K562 (cell line): ENCODE results near the gene BRPF1. TPM values are rescaled to one million over a fixed set of nuclear protein-coding genes. Genes with fewer than 3 reads are reported as not detected.

Source experiments
- ATAC-seq: fragments of 200-7000 bp; cut with Tn5 transposase; 3 replicates; pipeline ENCODE4 v1.9.1; 2020; ENCODE audit warnings: moderate library complexity
- BruUV-seq: library from RNA; stranded (reverse); fragments of 400-500 nt; replicated peaks from 2 replicates; lab custom pipeline; 2021; lab: Mats Ljungman, UMichigan
- CTCF ChIA-PET: fragments of 300-600 bp; formaldehyde crosslinking; extraction: SDS; loops from one replicate; lab custom pipeline; 2021; ENCODE audit warnings: low intra/inter-chr PET ratio; lab: Yijun Ruan, JAX
- POLR2A ChIA-PET: fragments of 300-600, 350-650 bp; sonication (Branson Sonifier 250); formaldehyde crosslinking; extraction: SDS; loops from one replicate; lab custom pipeline; 2021; ENCODE audit warnings: antibody characterized with exemption, inconsistent platforms; lab: Yijun Ruan, JAX
- DNase-seq, 4 experiments: peaks; one replicate each; pipeline versions ENCODE4 v3.0.0 to v3.0.0-alpha.2; 2011 to 2018; ENCODE audit warnings: low spot score in 3 of 4, mixed read lengths in 3 of 4; ENCODE audit errors: extremely low read depth in 1 of 4
- FAIRE-seq: peaks from 2 replicates; lab custom pipeline; 2011; peaks lifted over from hg19 to GRCh38; lab: Jason Lieb, UNC
- H2AFZ ChIP-seq: 2 replicates; pipeline ENCODE4 v1.6.0; 2011; ENCODE audit warnings: low read depth, low read length, control low read depth, inconsistent platforms
- H3K27ac ChIP-seq: fragments of 200-600 bp; 3 replicates; pipeline ENCODE4 v1.8.0; 2011; ENCODE audit warnings: low read depth, mild to moderate bottlenecking, control low read depth, inconsistent platforms, low read length, moderate library complexity, mixed read lengths; ENCODE audit errors: extremely low read depth
- H3K27me3 ChIP-seq, 2 experiments: fragments of 300-600 bp in 1 of 2; 2 replicates in 1 of 2; 3 replicates in 1 of 2; pipeline versions ENCODE4 v1.6.0 to v1.8.0; 2011; ENCODE audit warnings: inconsistent platforms in 2 of 2, low read length in 2 of 2, mild to moderate bottlenecking in 1 of 2, mixed read lengths in 1 of 2, moderate library complexity in 1 of 2; ENCODE audit not compliant: control insufficient read depth in 2 of 2, insufficient read depth in 2 of 2
- H3K36me3 ChIP-seq: fragments of 300-600 bp; 3 replicates; pipeline ENCODE4 v1.8.0; 2011; ENCODE audit warnings: mild to moderate bottlenecking, low read length, inconsistent platforms; ENCODE audit not compliant: control insufficient read depth, insufficient read depth
- H3K4me1 ChIP-seq, 2 experiments: fragments of 200-600 bp in 1 of 2; replicated peaks in 1 of 2; 2 replicates in 1 of 2; 3 replicates in 1 of 2; pipeline versions ENCODE4 v1.5.1 to v1.8.0; 2011; ENCODE audit warnings: inconsistent platforms in 2 of 2, low read length in 2 of 2, mild to moderate bottlenecking in 1 of 2, mixed read lengths in 1 of 2, moderate library complexity in 1 of 2; ENCODE audit not compliant: control insufficient read depth in 2 of 2, insufficient read depth in 2 of 2
- H3K4me2 ChIP-seq: 2 replicates; pipeline ENCODE4 v1.6.1; 2011; ENCODE audit warnings: low read length, control low read depth, inconsistent platforms, mixed read lengths; ENCODE audit not compliant: insufficient read depth
- H3K4me3 ChIP-seq: fragments of 200-600 bp; sonication (generic), shearing (Covaris generic); 2 replicates; pipeline ENCODE4 v1.5.1; 2016; ENCODE audit warnings: control low read depth, inconsistent platforms
- H3K79me2 ChIP-seq: fragments of 200-600 bp; 3 replicates; pipeline ENCODE4 v1.8.0; 2011; ENCODE audit warnings: low read length, inconsistent platforms; ENCODE audit not compliant: control insufficient read depth, insufficient read depth
- H3K9ac ChIP-seq, 2 experiments: 2 replicates each; pipeline versions ENCODE4 v1.6.0 to v1.6.1; 2011; ENCODE audit warnings: low read depth in 2 of 2, low read length in 2 of 2, control low read depth in 1 of 2, inconsistent platforms in 1 of 2, mild to moderate bottlenecking in 1 of 2, mixed read lengths in 1 of 2; ENCODE audit not compliant: insufficient read depth in 1 of 2
- H3K9me1 ChIP-seq: one replicate; pipeline ENCODE4 v1.6.0; 2011; ENCODE audit warnings: inconsistent platforms, mild to moderate bottlenecking, low read length, moderate library complexity; ENCODE audit not compliant: control insufficient read depth, insufficient read depth
- H3K9me3 ChIP-seq: replicated peaks from 2 replicates; pipeline ENCODE4 v1.5.1; 2011; ENCODE audit warnings: low read depth, low read length, inconsistent platforms; ENCODE audit not compliant: control insufficient read depth, insufficient read depth
- H4K20me1 ChIP-seq: replicated peaks from 2 replicates; pipeline ENCODE4 v1.6.1; 2011; ENCODE audit warnings: low read length, inconsistent platforms, mixed read lengths; ENCODE audit not compliant: control insufficient read depth, insufficient read depth
- BHLHE40 ChIP-seq: IDR thresholded peaks from 2 replicates; pipeline ENCODE4 v1.6.1; 2011; ENCODE audit warnings: low read length, improper control_type of control experiment
- CBFA2T2 ChIP-seq: fragments of 450-650 bp; conservative IDR thresholded peaks from 2 replicates; pipeline ENCODE4 v1.6.1; 2017; ENCODE audit warnings: mild to moderate bottlenecking
- ETV1 ChIP-seq: fragments of 450-650 bp; conservative IDR thresholded peaks from 2 replicates; pipeline ENCODE4 v1.6.1; 2016; ENCODE audit warnings: missing genetic modification characterization, control low read depth, low read depth, missing compliant biosample characterization
- NFYB ChIP-seq: IDR thresholded peaks from 2 replicates; pipeline ENCODE4 v1.6.1; 2011; ENCODE audit warnings: mild to moderate bottlenecking, moderate library complexity; ENCODE audit not compliant: insufficient read length; ENCODE audit errors: extremely low read depth
- RAD51 ChIP-seq: fragments of 450-650 bp; IDR thresholded peaks from 2 replicates; pipeline ENCODE4 v1.7.1; 2016; ENCODE audit warnings: low read depth, mild to moderate bottlenecking, borderline replicate concordance
- RREB1 ChIP-seq: fragments of 250-450 bp; sonication (Bioruptor Pico); IDR thresholded peaks from 2 replicates; pipeline ENCODE4 v1.4.0; 2020
- SMAD1 ChIP-seq: fragments of 150-350 bp; IDR thresholded peaks from 2 replicates; pipeline ENCODE4 v1.6.1; 2014; ENCODE audit warnings: low read length, low read depth; ENCODE audit not compliant: partially characterized antibody
- TFE3 ChIP-seq: fragments of 450-650 bp; formaldehyde crosslinking; IDR thresholded peaks from 2 replicates; pipeline ENCODE4 v1.4.0; 2020; ENCODE audit warnings: mild to moderate bottlenecking, mixed read lengths
- THRAP3 ChIP-seq: fragments of 450-650 bp; IDR thresholded peaks from 2 replicates; pipeline ENCODE4 v1.6.1; 2016; ENCODE audit warnings: mild to moderate bottlenecking, inconsistent platforms, borderline replicate concordance
- TOE1 ChIP-seq, 2 experiments: fragments of 450-650 bp in 1 of 2; sonication (generic) in 1 of 2; formaldehyde crosslinking in 1 of 2; IDR thresholded peaks; 2 replicates each; pipeline versions ENCODE4 v1.7.1 to v1.8.0; 2016 to 2022; ENCODE audit warnings: borderline replicate concordance in 2 of 2, mild to moderate bottlenecking in 2 of 2, antibody characterized with exemption in 1 of 2, inconsistent platforms in 1 of 2, low read depth in 1 of 2, missing genetic modification reagents in 1 of 2, moderate library complexity in 1 of 2
- USF1 ChIP-seq: sonication (generic); formaldehyde crosslinking; IDR thresholded peaks from 2 replicates; pipeline ENCODE4 v1.9.0; 2022; ENCODE audit warnings: mild to moderate bottlenecking, missing genetic modification reagents
- USF2 ChIP-seq: sonication (generic); formaldehyde crosslinking; IDR thresholded peaks from 2 replicates; pipeline ENCODE4 v1.5.0; 2020; ENCODE audit warnings: missing genetic modification reagents
- WGBS: fragments of 100-300 bp; shearing (Covaris generic); methylation state at CpG from one replicate; pipeline ENCODE4 v1.1.6; 2016; ENCODE audit warnings: low coverage, mixed read lengths; ENCODE audit not compliant: insufficient coverage; ENCODE audit errors: missing lambda C conversion rate; 5-methylcytosine and 5-hydroxymethylcytosine counted together
- in situ Hi-C: fragments of 300-500 bp; cut with MboI; formaldehyde crosslinking; loops from 4 replicates; pipeline ENCODE4 v1.15.0; 2018; ENCODE audit warnings: inconsistent platforms, mixed read lengths
- intact Hi-C: fragments of 100-400 bp; cut with micrococcal nuclease; formaldehyde crosslinking; loops from 2 replicates; pipeline ENCODE4 v1.14.2; 2022
- polyA plus RNA-seq, 8 experiments: library from polyadenylated mRNA; depleted of rRNA in 4 of 8; stranded (reverse) in 5 of 8; unstranded in 3 of 8; fragments of >200 nt; fragmentation: Nextera tagmentation in 2 of 8; fragmentation: Illumina TruSeq in 1 of 8; extraction: Ambion mirVana in 2 of 8; extraction: Trizol in 1 of 8; gene quantifications; 2 replicates each; pipeline versions ENCODE4 v1.2.1 to v1.2.3, GENCODE V29; 2011 to 2014; ENCODE audit warnings: inconsistent platforms in 1 of 8, missing spikeins in 1 of 8
- total RNA-seq, 7 experiments: library from RNA; depleted of rRNA in 6 of 7; stranded (reverse); fragments of >200 nt in 6 of 7; fragmentation: Illumina TruSeq in 2 of 7; extraction: Trizol in 2 of 7; gene quantifications; 2 replicates each; pipeline versions ENCODE4 v1.2.1 to v1.2.3, GENCODE V29; 2011 to 2021; ENCODE audit warnings: low replicate concordance in 1 of 7

BRPF1 gene
- total and polyA plus RNA-seq, 9 of the 15 experiments (the other 6 are each of a cell fraction or from before 2014, with no cell fraction given), result 1.1 to 40.2 (median 23.5) TPM

- Histone ChIP-seq H3K9ac (no peak overlapping the region), H3K4me2 (no peak overlapping the region), H3K9me1 (no peaks in the 10 kb centered on the region), H3K4me1 (peaks cover 0 to 19% of the 10 kb centered on the region in 2 experiments; a peak in 3 of 5 replicates), H3K27ac (no peak overlapping the region), H3K9me3 (no peaks in the 10 kb centered on the region; the same call in 1 of the 2 replicates), H3K4me3 (no peak overlapping the region), H2AFZ (no peak overlapping the region), H3K79me2 (no peaks in the 10 kb centered on the region), H4K20me1 (no peaks in the 10 kb centered on the region), H3K27me3 (no peaks in the 10 kb centered on the region), H3K36me3 (no peaks in the 10 kb centered on the region)
- in situ Hi-C loops, result no loop called here
- POLR2A ChIA-PET, result interaction anchor here (0.8 to 1.0 kb wide), 3 partner anchors 10 to 65 kb away, joined by 3 to 4 read pairs (median 3); no protein-coding TSS in a partner anchor
- peak; percentile 54 to 74 (median 68) for DNase-seq
- peak; percentile 89 for FAIRE-seq
- CTCF ChIA-PET, result no interaction called here
- peak; percentile 73 for ATAC-seq
- intact Hi-C loops, result no loop called here
- BruUV-seq, result no TSS peak
- WGBS, result 49% methylated on average over 4 of the region's 4 CpGs
- TF ChIP-seq NFYB, result peak; percentile 29
- no peak for TF ChIP-seq THRAP3
- peak; percentile 97 for TF ChIP-seq TOE1 (IDR thresholded peaks at IDR 0.05; ENCODE audit: borderline replicate concordance)
- TF ChIP-seq TOE1 (CRISPR knock-in tag; IDR thresholded peaks at IDR 0.05; ENCODE audit: borderline replicate concordance, low read depth), result no peak
- TF ChIP-seq CBFA2T2, result peak; percentile 80
- TF ChIP-seq TFE3 (CRISPR knock-in tag), result peak; percentile 97
- TF ChIP-seq BHLHE40, result no peak
- TF ChIP-seq USF2, result peak; percentile 93
- 0 out of 2 replicates have a peak, but pooled peaks have one; percentile 8 for TF ChIP-seq ETV1 (tag)
- peak; percentile 95 for TF ChIP-seq USF1 (CRISPR knock-in tag)
- 0 out of 2 replicates have a peak, but pooled peaks have one; percentile 20 for TF ChIP-seq RREB1
- peak; percentile 97 for TF ChIP-seq RAD51
- no peak for TF ChIP-seq SMAD1
These were observed 34.3 kb downstream of the BRPF1 start for GRCh38 chr3:9765865-9766264.
